Endothelial cell of umbilical vein (primary cell): Measurements from ENCODE around the gene COQ4.

Source experiments
- EZH2 ChIP-seq: IDR thresholded peaks from 2 replicates; pipeline ENCODE4 v1.6.1; 2012; ENCODE audit warnings: borderline replicate concordance, low read depth, mild to moderate bottlenecking, moderate library complexity, low read length, inconsistent platforms; ENCODE audit not compliant: severe bottlenecking
- FOS ChIP-seq: IDR thresholded peaks from 2 replicates; pipeline ENCODE4 v1.6.1; 2011; ENCODE audit warnings: mild to moderate bottlenecking, low read length, moderate library complexity, borderline replicate concordance; ENCODE audit not compliant: insufficient read depth
- GATA2 ChIP-seq: IDR thresholded peaks from 2 replicates; pipeline ENCODE4 v1.7.0; 2011; ENCODE audit warnings: low read depth, mild to moderate bottlenecking, moderate library complexity, mixed read lengths, low read length; ENCODE audit not compliant: insufficient read length, insufficient read depth
- JUN ChIP-seq: IDR thresholded peaks from 2 replicates; pipeline ENCODE4 v1.6.1; 2011; ENCODE audit warnings: borderline replicate concordance, low read depth; ENCODE audit not compliant: insufficient read length, insufficient read depth
- MYC ChIP-seq: IDR thresholded peaks from one replicate; pipeline ENCODE4 v1.6.1; 2011; ENCODE audit warnings: mild to moderate bottlenecking, low read depth, low read length
- POLR2A ChIP-seq: IDR thresholded peaks from 2 replicates; pipeline ENCODE4 v1.6.1; 2012; ENCODE audit warnings: low read depth, mild to moderate bottlenecking, control low read depth, low read length
- POLR2AphosphoS5 ChIP-seq: IDR thresholded peaks from 2 replicates; pipeline ENCODE4 v1.6.1; 2012; ENCODE audit warnings: low read depth, mild to moderate bottlenecking, control low read depth, low read length, moderate library complexity; ENCODE audit not compliant: insufficient read depth
- TF ChIP-seq, protein P1 (sequence below), 2 donors: IDR thresholded peaks; 1 replicate in 1 of 2; 2 replicates in 1 of 2; pipeline ENCODE4 v1.5.1; 2011; ENCODE audit warnings: low read length in 2 of 2, mild to moderate bottlenecking in 2 of 2, moderate library complexity in 2 of 2, control low read depth in 1 of 2, inconsistent platforms in 1 of 2, low read depth in 1 of 2; ENCODE audit not compliant: insufficient read depth in 1 of 2; ENCODE audit errors: extremely low read depth in 1 of 2
- TF ChIP-seq, protein P2 (sequence below): IDR thresholded peaks from 2 replicates; pipeline ENCODE4 v1.6.1; 2011; ENCODE audit not compliant: insufficient read depth, insufficient read length

DNA sequence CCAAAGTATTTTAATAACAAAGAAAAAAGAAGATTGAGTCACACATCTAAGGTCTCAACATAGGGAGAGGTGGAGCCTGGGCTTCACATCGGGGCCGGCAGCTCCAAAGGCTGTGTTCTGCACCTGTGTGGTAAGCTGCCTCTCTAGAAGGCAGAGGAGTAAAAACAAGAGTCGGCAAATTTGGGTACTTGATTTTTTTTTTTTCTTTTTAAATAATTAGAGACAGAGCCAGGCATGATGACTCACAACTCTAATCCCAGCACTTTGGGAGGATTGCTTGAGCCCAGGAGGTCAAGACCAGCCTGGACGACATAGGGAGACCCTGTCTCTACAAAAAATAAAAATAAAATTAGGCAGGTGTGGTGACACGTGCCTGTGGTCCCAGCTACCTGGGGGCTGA is 53.2 kb downstream of the COQ4 start:
- no peak for TF ChIP-seq POLR2A
- TF ChIP-seq, protein P1, sequence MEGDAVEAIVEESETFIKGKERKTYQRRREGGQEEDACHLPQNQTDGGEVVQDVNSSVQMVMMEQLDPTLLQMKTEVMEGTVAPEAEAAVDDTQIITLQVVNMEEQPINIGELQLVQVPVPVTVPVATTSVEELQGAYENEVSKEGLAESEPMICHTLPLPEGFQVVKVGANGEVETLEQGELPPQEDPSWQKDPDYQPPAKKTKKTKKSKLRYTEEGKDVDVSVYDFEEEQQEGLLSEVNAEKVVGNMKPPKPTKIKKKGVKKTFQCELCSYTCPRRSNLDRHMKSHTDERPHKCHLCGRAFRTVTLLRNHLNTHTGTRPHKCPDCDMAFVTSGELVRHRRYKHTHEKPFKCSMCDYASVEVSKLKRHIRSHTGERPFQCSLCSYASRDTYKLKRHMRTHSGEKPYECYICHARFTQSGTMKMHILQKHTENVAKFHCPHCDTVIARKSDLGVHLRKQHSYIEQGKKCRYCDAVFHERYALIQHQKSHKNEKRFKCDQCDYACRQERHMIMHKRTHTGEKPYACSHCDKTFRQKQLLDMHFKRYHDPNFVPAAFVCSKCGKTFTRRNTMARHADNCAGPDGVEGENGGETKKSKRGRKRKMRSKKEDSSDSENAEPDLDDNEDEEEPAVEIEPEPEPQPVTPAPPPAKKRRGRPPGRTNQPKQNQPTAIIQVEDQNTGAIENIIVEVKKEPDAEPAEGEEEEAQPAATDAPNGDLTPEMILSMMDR (IDR thresholded peaks at IDR 0.05; ENCODE audit: extremely low read depth in 1 of 2, insufficient read depth in 1 of 2, low read depth in 1 of 2, low read length in 2 of 2): no peak
- TF ChIP-seq, protein P2, sequence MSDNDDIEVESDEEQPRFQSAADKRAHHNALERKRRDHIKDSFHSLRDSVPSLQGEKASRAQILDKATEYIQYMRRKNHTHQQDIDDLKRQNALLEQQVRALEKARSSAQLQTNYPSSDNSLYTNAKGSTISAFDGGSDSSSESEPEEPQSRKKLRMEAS: no peak
- TF ChIP-seq EZH2: no peak
- no peak for TF ChIP-seq POLR2AphosphoS5
- no peak for TF ChIP-seq GATA2
- no peak for TF ChIP-seq JUN
- no peak for TF ChIP-seq FOS
- TF ChIP-seq MYC: no peak
